Endometrial microvascular endothelial cells (primary cell): ENCODE measurements around the gene OR4D5. TPM values are rescaled to one million over a fixed set of nuclear protein-coding genes. Genes with fewer than 3 reads are reported as not detected.

Source experiments
- total RNA-seq: library from RNA; depleted of rRNA; stranded (reverse); fragments of >200 nt; gene quantifications from one replicate; pipeline ENCODE4 v1.2.3, GENCODE V29; 2015; ENCODE audit errors: inconsistent ontology term

The OR4D5 gene
- total RNA-seq, 1 donor from 2014 or later, result not detected

Other genes starting within 250 kb of the OR4D5 start
- 8.3 TPM for gene ZNF202, start 198.0 kb upstream of the OR4D5 start, total RNA-seq
- gene OR6X1, start 185.1 kb upstream of the OR4D5 start, total RNA-seq, result not detected
- gene OR6M1, start 133.3 kb upstream of the OR4D5 start, total RNA-seq, result not detected
- not detected for gene TMEM225, start 53.9 kb upstream of the OR4D5 start, total RNA-seq
- gene OR8D4, start 37.5 kb upstream of the OR4D5 start, total RNA-seq, result not detected
- not detected for gene OR6T1, start 4.2 kb downstream of the OR4D5 start, total RNA-seq
- not detected for gene OR10S1, start 38.2 kb downstream of the OR4D5 start, total RNA-seq
- not detected for gene OR10G6, start 55.5 kb downstream of the OR4D5 start, total RNA-seq
- not detected for gene OR10G4, start 73.4 kb downstream of the OR4D5 start, total RNA-seq
- not detected for gene OR10G9, start 83.4 kb downstream of the OR4D5 start, total RNA-seq
- gene OR10G8, start 87.2 kb downstream of the OR4D5 start, total RNA-seq, result not detected
- not detected for gene OR10G7, start 101.7 kb downstream of the OR4D5 start, total RNA-seq
- 19.7 TPM for gene VWA5A, start 175.8 kb downstream of the OR4D5 start, total RNA-seq
- gene OR10D3, start 243.7 kb downstream of the OR4D5 start, total RNA-seq, result not detected